ENCODE measurements around the gene YPEL1.
A peak's percentile ranks its signal among the peaks of the same experiment; 100 is the strongest.

Gene YPEL1

DNA sequence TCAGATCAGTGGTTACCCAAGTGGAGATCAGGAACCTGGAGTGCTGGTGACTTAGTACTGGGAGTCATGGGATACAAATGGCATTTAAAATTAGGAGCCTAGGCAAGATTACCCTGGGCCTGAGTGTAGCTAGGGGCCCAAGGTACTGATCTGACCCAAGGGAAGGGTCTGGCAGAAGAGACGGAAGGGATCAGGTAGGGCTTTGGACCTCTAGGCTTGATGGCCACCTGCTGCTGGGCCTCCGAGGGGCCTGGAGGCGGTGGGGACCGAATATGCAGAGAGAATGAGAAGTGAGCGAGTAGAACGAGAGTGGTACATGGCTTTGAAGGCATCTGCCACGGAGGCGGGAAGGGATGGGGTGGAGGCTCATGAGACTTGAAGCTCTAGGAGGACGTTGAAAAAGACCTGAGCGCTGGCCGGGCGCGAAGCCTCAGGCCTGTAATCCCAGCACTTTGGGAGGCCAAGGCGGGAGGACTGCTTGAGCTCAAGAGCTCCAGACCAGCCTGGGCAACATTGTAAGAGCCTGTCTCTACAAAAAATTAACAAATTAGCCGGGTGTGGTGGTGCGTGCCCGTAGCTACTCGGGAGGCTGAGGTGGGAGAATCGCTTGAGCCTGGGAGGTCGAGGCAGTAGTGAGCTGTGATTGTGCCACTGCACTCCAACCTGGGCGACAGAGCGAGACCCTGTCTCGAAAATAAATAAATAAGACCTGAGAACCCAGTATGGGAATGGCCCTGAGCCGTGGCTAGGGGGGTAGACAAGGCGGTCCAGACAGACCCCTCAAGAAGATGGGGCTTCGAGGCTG lies 70.3 kb downstream of the YPEL1 start:
- DNase-seq (ENCODE audit: extremely low read depth, insufficient read length), result no peak
- TF ChIP-seq, protein P1, sequence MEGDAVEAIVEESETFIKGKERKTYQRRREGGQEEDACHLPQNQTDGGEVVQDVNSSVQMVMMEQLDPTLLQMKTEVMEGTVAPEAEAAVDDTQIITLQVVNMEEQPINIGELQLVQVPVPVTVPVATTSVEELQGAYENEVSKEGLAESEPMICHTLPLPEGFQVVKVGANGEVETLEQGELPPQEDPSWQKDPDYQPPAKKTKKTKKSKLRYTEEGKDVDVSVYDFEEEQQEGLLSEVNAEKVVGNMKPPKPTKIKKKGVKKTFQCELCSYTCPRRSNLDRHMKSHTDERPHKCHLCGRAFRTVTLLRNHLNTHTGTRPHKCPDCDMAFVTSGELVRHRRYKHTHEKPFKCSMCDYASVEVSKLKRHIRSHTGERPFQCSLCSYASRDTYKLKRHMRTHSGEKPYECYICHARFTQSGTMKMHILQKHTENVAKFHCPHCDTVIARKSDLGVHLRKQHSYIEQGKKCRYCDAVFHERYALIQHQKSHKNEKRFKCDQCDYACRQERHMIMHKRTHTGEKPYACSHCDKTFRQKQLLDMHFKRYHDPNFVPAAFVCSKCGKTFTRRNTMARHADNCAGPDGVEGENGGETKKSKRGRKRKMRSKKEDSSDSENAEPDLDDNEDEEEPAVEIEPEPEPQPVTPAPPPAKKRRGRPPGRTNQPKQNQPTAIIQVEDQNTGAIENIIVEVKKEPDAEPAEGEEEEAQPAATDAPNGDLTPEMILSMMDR (IDR thresholded peaks at IDR 0.05; ENCODE audit: insufficient read depth, low read length, poor library complexity, severe bottlenecking), result no peak

DNA sequence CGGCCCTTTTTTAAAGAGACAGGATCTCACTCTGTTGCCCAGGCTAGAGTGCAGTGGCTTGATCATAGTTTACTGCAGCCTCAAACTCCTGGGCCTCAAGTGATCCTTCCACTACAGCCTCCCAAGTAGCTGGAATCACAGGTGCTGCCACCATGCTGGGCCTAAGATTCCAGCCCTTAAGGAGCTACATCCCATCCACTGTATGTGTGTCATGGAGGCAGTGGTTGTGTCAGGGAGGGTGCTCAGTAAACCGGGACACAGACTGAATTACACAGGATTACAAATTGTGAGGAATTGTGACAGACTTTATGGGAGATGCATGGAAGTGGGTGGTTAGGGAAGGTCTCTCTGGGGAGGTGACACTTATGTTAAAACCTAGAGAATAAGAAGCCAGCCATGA lies 71.9 kb downstream of the YPEL1 start:
- no peaks in the 10 kb centered on the region for H3K27me3 ChIP-seq (replicated peaks; ENCODE audit: control insufficient read depth, insufficient read depth, low read length)
- no peak overlapping the region for H3K4me3 ChIP-seq (replicated peaks; ENCODE audit: low read depth, low read length)
- TF ChIP-seq, protein P1 (IDR thresholded peaks at IDR 0.05; ENCODE audit: insufficient read depth, low read length, poor library complexity, severe bottlenecking), result no peak
- no peak for DNase-seq (ENCODE audit: extremely low read depth, insufficient read length)
- no peaks in the 10 kb centered on the region for H3K36me3 ChIP-seq (ENCODE audit: control insufficient read depth, insufficient read depth, low read length)

More for the DNA sequence above, 70.3 kb downstream of the YPEL1 start:
- Histone ChIP-seq H3K4me3 (replicated peaks; ENCODE audit: low read depth, low read length) (peak overlapping the region; percentile 69), H3K27me3 (replicated peaks; ENCODE audit: control insufficient read depth, insufficient read depth, low read length) (no peaks in the 10 kb centered on the region), H3K36me3 (ENCODE audit: control insufficient read depth, insufficient read depth, low read length) (no peaks in the 10 kb centered on the region)

DNA sequence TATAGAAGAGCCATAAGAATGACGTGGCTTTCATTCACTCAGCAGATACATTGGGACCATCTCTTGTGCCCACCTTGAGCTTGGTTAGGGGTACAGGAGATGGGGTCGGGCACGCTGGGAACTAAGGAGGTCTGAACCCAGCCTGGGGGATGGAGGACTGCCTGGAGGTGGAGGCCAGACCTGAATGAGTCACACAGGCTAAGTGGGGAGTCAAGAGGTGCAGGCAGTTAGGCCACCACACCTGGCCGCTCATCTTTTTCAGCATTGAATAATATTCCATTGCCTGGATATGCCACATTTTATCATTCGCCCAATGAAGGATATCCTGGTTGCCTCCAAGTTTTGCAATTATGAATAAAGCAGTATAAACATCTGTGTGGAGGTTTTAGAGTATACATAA lies 73.6 kb downstream of the YPEL1 start:
- TF ChIP-seq, protein P1 (IDR thresholded peaks at IDR 0.05; ENCODE audit: insufficient read depth, low read length, poor library complexity, severe bottlenecking), result no peak
- no peaks in the 10 kb centered on the region for H3K27me3 ChIP-seq (replicated peaks; ENCODE audit: control insufficient read depth, insufficient read depth, low read length)
- H3K4me3 ChIP-seq (replicated peaks; ENCODE audit: low read depth, low read length), result no peak overlapping the region
- no peaks in the 10 kb centered on the region for H3K36me3 ChIP-seq (ENCODE audit: control insufficient read depth, insufficient read depth, low read length)
- DNase-seq (ENCODE audit: extremely low read depth, insufficient read length), result no peak

DNA sequence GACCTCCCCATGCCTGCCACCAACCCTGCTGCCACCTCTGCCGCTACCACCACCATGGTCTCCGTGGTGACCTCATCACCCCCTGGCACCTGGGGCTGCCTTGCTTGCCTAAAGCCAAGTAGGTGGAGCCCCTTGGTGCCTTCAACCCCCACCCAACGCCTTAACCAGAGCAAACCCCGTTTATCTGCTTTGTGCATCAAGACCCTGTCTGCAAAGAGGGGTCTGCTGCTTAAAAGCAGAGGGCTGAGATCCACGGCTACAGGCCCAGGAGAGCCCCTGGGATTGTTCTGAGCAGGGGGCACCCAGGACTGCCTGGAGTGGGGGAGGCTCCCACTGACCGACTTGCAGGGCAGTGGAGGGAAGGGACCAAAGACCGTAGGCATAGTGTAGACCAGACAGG lies 74.7 kb downstream of the YPEL1 start:
- no peaks in the 10 kb centered on the region for H3K27me3 ChIP-seq (replicated peaks; ENCODE audit: control insufficient read depth, insufficient read depth, low read length)
- no peak overlapping the region for H3K4me3 ChIP-seq (replicated peaks; ENCODE audit: low read depth, low read length)
- H3K36me3 ChIP-seq (ENCODE audit: control insufficient read depth, insufficient read depth, low read length), result no peaks in the 10 kb centered on the region
- TF ChIP-seq, protein P1 (IDR thresholded peaks at IDR 0.05; ENCODE audit: insufficient read depth, low read length, poor library complexity, severe bottlenecking), result no peak
- no peak for DNase-seq (ENCODE audit: extremely low read depth, insufficient read length)

DNA sequence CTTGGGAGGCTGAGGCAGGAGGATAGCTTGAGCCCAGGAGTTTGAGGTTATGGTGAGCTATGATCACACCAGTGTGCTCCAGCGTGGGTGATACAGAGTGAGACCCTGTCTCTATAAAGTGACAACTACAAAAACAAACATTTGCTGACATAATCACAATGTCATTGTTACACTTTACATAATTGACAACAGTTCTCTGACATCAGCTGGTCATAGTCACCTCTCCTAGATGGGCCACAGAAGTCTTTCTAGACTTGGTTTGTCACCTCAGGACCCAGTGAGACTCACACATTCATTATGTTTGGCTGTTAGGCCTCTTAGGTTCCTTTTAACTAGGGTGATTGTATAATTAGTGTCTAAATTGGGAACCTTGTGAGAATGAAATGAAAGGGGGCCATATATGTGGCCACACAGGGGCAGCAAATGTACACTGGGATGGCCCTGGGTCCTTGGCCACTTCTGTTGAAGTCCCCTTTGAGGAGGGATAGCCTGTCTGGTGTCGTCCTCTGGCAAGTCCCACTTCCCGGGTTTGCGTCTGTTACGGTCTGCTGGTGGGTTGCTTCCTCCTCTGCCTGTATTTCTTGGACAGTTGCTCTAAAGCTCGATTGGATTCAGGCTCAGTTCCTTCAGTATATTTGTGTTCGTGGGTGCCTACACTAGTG lies 75.6 kb downstream of the YPEL1 start:
- no peak for DNase-seq (ENCODE audit: extremely low read depth, insufficient read length)
- TF ChIP-seq, protein P1 (IDR thresholded peaks at IDR 0.05; ENCODE audit: insufficient read depth, low read length, poor library complexity, severe bottlenecking), result no peak
- H3K4me3 ChIP-seq (replicated peaks; ENCODE audit: low read depth, low read length), result no peak overlapping the region
- no peaks in the 10 kb centered on the region for H3K27me3 ChIP-seq (replicated peaks; ENCODE audit: control insufficient read depth, insufficient read depth, low read length)
- H3K36me3 ChIP-seq (ENCODE audit: control insufficient read depth, insufficient read depth, low read length), result no peaks in the 10 kb centered on the region
